Liver (tissue), 3 donors: Measurements from ENCODE around the gene CDH18.

ENCODE experiments used
- CTCF ChIP-seq: fragments of 150-350 bp; IDR thresholded peaks from 2 replicates; pipeline ENCODE4 v1.5.1; 2017; ENCODE audit warnings: improper control_type of control experiment, low read depth, low read length; ENCODE audit not compliant: missing input control
- GABPA ChIP-seq, 2 donors: IDR thresholded peaks in 1 of 2; conservative IDR thresholded peaks in 1 of 2; 2 replicates each; pipeline ENCODE4 v1.6.1; 2016; ENCODE audit warnings: antibody characterized with exemption in 2 of 2, mild to moderate bottlenecking in 1 of 2, moderate library complexity in 1 of 2
- YY1 ChIP-seq: IDR thresholded peaks from 2 replicates; pipeline ENCODE4 v1.6.1; 2016; ENCODE audit warnings: antibody characterized with exemption, mild to moderate bottlenecking
- donor health status: healthy.
- donor health status: healthy.

GRCh38 chr5:19690978-19691377 is 297.0 kb downstream of the CDH18 start:
- TF ChIP-seq CTCF (no peak), YY1 (no peak), GABPA (IDR thresholded peaks at IDR 0.05 in 1 of 2, conservative IDR thresholded peaks at IDR 0.05 in 1 of 2) (no peak)
